Body of pancreas (tissue), 4 donors: ENCODE results near the gene PLPPR5. TPM values are rescaled to one million over a fixed set of nuclear protein-coding genes. Genes with fewer than 3 reads are reported as not detected.

Experiments
- ATAC-seq: fragments of 150-250 bp; one replicate; pipeline ENCODE4 v1.9.1; 2016
- DNase-seq, 4 donors: peaks; one replicate each; pipeline ENCODE4 v3.0.0-alpha.2; 2019
- H3K27ac ChIP-seq, 4 donors: fragments of 200-600 bp; sonication (generic); 1 replicate in 3 of 4; 2 replicates in 1 of 4; pipeline versions ENCODE4 v1.5.1 to v1.6.1; 2016 to 2019; ENCODE audit warnings: mild to moderate bottlenecking in 1 of 4, mixed read lengths in 1 of 4, moderate library complexity in 1 of 4
- H3K27me3 ChIP-seq, 2 donors: fragments of 200-600 bp; sonication (generic); one replicate each; pipeline ENCODE4 v1.6.0; 2016; ENCODE audit warnings: mild to moderate bottlenecking in 1 of 2
- H3K36me3 ChIP-seq, 2 donors: fragments of 200-600 bp; sonication (generic); replicated peaks in 1 of 2; 2 replicates each; pipeline ENCODE4 v1.5.1; 2016; ENCODE audit warnings: low read depth in 2 of 2; ENCODE audit not compliant: insufficient read depth in 1 of 2
- H3K4me1 ChIP-seq: fragments of 200-600 bp; sonication (generic); one replicate; pipeline ENCODE4 v1.6.0; 2016
- H3K4me3 ChIP-seq, 2 donors: fragments of 200-600 bp; sonication (generic); 1 replicate in 1 of 2; 2 replicates in 1 of 2; pipeline ENCODE4 v1.5.1; 2016 to 2019
- H3K9me3 ChIP-seq, 3 donors: fragments of 200-600 bp; sonication (generic); 1 replicate in 2 of 3; 2 replicates in 1 of 3; pipeline ENCODE4 v1.5.1; 2016
- CTCF ChIP-seq, 7 experiments: fragments of 450-650 bp in 4 of 7; fragments of 200-600 bp in 3 of 7; sonication (generic) in 3 of 7; IDR thresholded peaks; one replicate each; pipeline ENCODE4 v1.5.1; 2016 to 2019; ENCODE audit warnings: antibody characterized with exemption in 7 of 7
- POLR2A ChIP-seq, 3 donors: fragments of 450-650 bp; IDR thresholded peaks; one replicate each; pipeline ENCODE4 v1.6.1; 2016; ENCODE audit warnings: antibody characterized with exemption in 3 of 3, mild to moderate bottlenecking in 2 of 3
- WGBS, 2 donors: methylation state at CpG; one replicate each; pipeline ENCODE4 v1.1.5; 2017; 5-methylcytosine and 5-hydroxymethylcytosine counted together
- intact Hi-C: fragments of 100-400 bp; cut with DNase I; formaldehyde crosslinking; loops from one replicate; pipeline ENCODE4 v1.15.1; 2023
- total RNA-seq, 2 donors: library from RNA; depleted of rRNA; stranded (reverse); fragments of >200 nt; gene quantifications; one replicate each; pipeline ENCODE4 v1.1.0, GENCODE V29; 2016

Gene PLPPR5
- total RNA-seq, 2 donors from 2014 or later, result under 0.01 TPM; not detected in 1

- intact Hi-C loops, result no loop called here
- no peaks in the 10 kb centered on the region for H3K36me3 ChIP-seq
- WGBS, 2 donors, result 57 to 64% methylated on average over 3 of the region's 3 CpGs
- no peaks in the 10 kb centered on the region for H3K27me3 ChIP-seq
- H3K9me3 ChIP-seq, result no peaks in the 10 kb centered on the region
- no peak overlapping the region for H3K4me3 ChIP-seq
- no peak for TF ChIP-seq POLR2A (IDR thresholded peaks at IDR 0.05)
- TF ChIP-seq CTCF (IDR thresholded peaks at IDR 0.05), result no peak
- no peak overlapping the region for H3K27ac ChIP-seq
- H3K4me1 ChIP-seq, result no peaks in the 10 kb centered on the region
- DNase-seq, result no peak
- no peak for ATAC-seq
These were observed 41.5 kb downstream of the PLPPR5 start for GRCh38 chr1:98963064-98963758.

DNA sequence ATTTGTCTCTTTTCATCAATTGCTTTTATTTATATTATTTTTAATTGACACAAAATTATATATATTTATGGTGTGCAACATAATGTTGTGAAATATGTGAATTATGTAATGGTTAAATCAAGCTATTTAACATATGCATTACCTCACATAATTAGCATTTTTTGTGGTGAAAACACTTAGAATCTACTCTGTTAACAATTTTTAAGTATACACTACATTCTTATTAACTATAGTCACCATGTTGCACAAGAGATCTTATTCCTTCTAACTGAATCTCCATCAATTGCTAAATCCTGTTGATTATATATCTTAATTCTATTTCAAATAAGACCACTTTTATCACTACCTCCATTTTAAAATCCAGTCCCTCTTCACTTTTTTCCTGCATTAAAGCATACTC lies 42.5 kb downstream of the PLPPR5 start:
- TF ChIP-seq POLR2A (IDR thresholded peaks at IDR 0.05) (no peak), CTCF (IDR thresholded peaks at IDR 0.05) (no peak)
- intact Hi-C loops, result no loop called here
- ATAC-seq, result no peak

GRCh38 chr1:98949621-98950020 lies 55.0 kb downstream of the PLPPR5 start:
- H3K9me3 ChIP-seq, result no peaks in the 10 kb centered on the region
- no peak overlapping the region for H3K27ac ChIP-seq
- intact Hi-C loops, result no loop called here
- DNase-seq (no peak), ATAC-seq (no peak)
- H3K36me3 ChIP-seq, result no peaks in the 10 kb centered on the region
- no peak overlapping the region for H3K4me3 ChIP-seq
- H3K27me3 ChIP-seq, result no peaks in the 10 kb centered on the region
- TF ChIP-seq CTCF (IDR thresholded peaks at IDR 0.05) (no peak), POLR2A (IDR thresholded peaks at IDR 0.05) (no peak)
- no peaks in the 10 kb centered on the region for H3K4me1 ChIP-seq

More for the DNA sequence above, 42.5 kb downstream of the PLPPR5 start:
- no peak overlapping the region for H3K27ac ChIP-seq
- H3K36me3 ChIP-seq, result no peaks in the 10 kb centered on the region
- no peak overlapping the region for H3K4me3 ChIP-seq
- H3K4me1 ChIP-seq, result no peaks in the 10 kb centered on the region
- H3K27me3 ChIP-seq, result no peaks in the 10 kb centered on the region
- DNase-seq, result no peak
- H3K9me3 ChIP-seq, result no peaks in the 10 kb centered on the region

DNA sequence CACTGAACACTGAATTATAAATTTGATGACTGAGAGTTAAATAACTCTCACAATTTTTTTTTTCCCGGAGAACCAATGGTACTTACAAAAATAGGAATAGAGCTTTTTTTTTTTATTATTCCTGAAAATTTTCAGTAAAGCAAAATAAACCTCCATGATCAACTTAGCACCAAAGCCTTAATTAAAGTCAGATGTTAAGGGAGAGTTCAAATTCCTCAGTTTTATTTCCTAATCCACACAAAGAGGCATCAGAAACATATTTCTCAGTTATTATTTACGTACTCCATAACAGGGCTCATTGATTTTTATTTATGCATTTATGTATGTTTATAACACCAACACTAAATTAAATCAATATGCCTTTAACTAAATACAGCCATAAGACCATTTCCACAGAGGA lies 55.5 kb downstream of the PLPPR5 start:
- H3K36me3 ChIP-seq, result no peaks in the 10 kb centered on the region
- TF ChIP-seq POLR2A (IDR thresholded peaks at IDR 0.05) (no peak), CTCF (IDR thresholded peaks at IDR 0.05) (no peak)
- no peak overlapping the region for H3K27ac ChIP-seq
- intact Hi-C loops, result no loop called here
- H3K4me3 ChIP-seq, result no peak overlapping the region
- DNase-seq (no peak), ATAC-seq (no peak)
- no peaks in the 10 kb centered on the region for H3K27me3 ChIP-seq
- H3K9me3 ChIP-seq, result no peaks in the 10 kb centered on the region
- whole genome bisulfite sequencing, 2 donors, result 64 to 74% methylated on average over 2 of the region's 2 CpGs
- H3K4me1 ChIP-seq, result no peaks in the 10 kb centered on the region

DNA sequence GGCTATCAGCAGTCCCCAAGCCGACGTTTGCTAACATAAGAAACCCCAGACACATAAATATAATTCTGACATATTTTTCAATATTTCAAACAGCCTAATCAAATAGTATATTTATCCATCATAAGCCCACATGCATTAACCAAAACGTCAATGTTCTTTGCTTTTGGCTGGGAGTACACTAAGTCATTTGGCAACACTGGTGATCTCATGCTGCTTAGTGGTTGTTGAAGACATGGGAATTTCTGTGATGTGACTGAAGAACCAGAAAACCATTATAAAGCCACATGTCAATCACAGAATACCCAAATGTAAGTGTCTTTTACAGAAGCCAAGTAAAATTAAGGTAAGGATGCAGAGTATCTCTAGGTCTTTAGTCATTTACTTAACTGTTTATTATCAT lies 57.6 kb downstream of the PLPPR5 start:
- Histone ChIP-seq H3K4me1 (no peaks in the 10 kb centered on the region), H3K27me3 (no peaks in the 10 kb centered on the region), H3K4me3 (no peak overlapping the region), H3K9me3 (no peaks in the 10 kb centered on the region), H3K36me3 (no peaks in the 10 kb centered on the region), H3K27ac (no peak overlapping the region)
- no peak for ATAC-seq
- no peak for DNase-seq
- intact Hi-C loops, result no loop called here
- TF ChIP-seq POLR2A (IDR thresholded peaks at IDR 0.05) (no peak), CTCF (IDR thresholded peaks at IDR 0.05) (no peak)
- 30 to 32% methylated on average over 3 of the region's 3 CpGs for WGBS, 2 donors
